SU-DHL-6 (cell line): Measurements from ENCODE around the gene DLG1.

ENCODE experiments used
- CTCF ChIP-seq: fragments of 200-600 bp; sonication (generic); IDR thresholded peaks from one replicate; pipeline ENCODE4 v1.5.1; 2017; ENCODE audit warnings: antibody characterized with exemption, mild to moderate bottlenecking, low read length, moderate library complexity; ENCODE audit not compliant: insufficient read depth, poor library complexity, severe bottlenecking
- EZH2phosphoT487 ChIP-seq: fragments of 200-600 bp; sonication (generic), shearing (Covaris generic); conservative IDR thresholded peaks from 2 replicates; pipeline ENCODE4 v1.6.1; 2018; ENCODE audit warnings: mild to moderate bottlenecking, antibody characterized with exemption, low read length, moderate library complexity, mixed read lengths

- TF ChIP-seq EZH2phosphoT487 (no peak), CTCF (no peak)
Measured at GRCh38 chr3:197191897-197192296, 106.5 kb downstream of the DLG1 start.
